HFF-Myc (cell line): ENCODE results near the gene TRIM24.

Source experiments
- DNase-seq: peaks from one replicate; pipeline ENCODE4 v3.0.0-alpha.2; 2011; ENCODE audit warnings: low read depth; ENCODE audit errors: extremely low read depth
- H3K4me3 ChIP-seq: replicated peaks from 2 replicates; pipeline ENCODE4 v1.5.1; 2011; ENCODE audit warnings: low read depth, mild to moderate bottlenecking, control low read depth, low read length
- TF ChIP-seq, protein P1 (sequence below): IDR thresholded peaks from 2 replicates; pipeline ENCODE4 v1.5.1; 2012; ENCODE audit warnings: mild to moderate bottlenecking, low read depth, low read length, control low read depth; ENCODE audit errors: missing control alignments

Gene TRIM24

DNA sequence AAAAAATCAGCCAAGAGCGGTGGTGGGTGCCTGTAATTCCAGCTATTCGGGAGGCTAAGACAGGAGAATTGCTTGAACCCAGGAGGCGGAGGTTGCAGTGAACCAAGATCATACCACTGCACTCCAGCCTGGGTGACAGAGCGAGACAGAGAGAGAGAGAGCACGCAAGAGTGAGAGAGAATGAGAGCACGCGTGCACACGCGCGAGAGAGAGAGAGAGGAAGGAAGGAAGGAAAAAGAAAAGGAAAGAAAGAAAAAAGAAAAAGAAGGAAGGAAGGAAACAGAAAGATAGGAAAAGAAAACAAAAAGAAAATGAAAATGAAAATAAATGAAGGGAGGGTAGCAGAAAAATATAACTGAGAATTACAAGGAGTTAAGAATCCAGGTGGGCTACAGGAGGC is 158.4 kb downstream of the TRIM24 start:
- H3K4me3 ChIP-seq: no peak overlapping the region
- TF ChIP-seq, protein P1, sequence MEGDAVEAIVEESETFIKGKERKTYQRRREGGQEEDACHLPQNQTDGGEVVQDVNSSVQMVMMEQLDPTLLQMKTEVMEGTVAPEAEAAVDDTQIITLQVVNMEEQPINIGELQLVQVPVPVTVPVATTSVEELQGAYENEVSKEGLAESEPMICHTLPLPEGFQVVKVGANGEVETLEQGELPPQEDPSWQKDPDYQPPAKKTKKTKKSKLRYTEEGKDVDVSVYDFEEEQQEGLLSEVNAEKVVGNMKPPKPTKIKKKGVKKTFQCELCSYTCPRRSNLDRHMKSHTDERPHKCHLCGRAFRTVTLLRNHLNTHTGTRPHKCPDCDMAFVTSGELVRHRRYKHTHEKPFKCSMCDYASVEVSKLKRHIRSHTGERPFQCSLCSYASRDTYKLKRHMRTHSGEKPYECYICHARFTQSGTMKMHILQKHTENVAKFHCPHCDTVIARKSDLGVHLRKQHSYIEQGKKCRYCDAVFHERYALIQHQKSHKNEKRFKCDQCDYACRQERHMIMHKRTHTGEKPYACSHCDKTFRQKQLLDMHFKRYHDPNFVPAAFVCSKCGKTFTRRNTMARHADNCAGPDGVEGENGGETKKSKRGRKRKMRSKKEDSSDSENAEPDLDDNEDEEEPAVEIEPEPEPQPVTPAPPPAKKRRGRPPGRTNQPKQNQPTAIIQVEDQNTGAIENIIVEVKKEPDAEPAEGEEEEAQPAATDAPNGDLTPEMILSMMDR: no peak

GRCh38 chr7:138618933-138619332 is 158.9 kb downstream of the TRIM24 start:
- DNase-seq: no peak
- TF ChIP-seq, protein P1: no peak
- no peak overlapping the region for H3K4me3 ChIP-seq

More for the DNA sequence above, 158.4 kb downstream of the TRIM24 start:
- no peak for DNase-seq

DNA sequence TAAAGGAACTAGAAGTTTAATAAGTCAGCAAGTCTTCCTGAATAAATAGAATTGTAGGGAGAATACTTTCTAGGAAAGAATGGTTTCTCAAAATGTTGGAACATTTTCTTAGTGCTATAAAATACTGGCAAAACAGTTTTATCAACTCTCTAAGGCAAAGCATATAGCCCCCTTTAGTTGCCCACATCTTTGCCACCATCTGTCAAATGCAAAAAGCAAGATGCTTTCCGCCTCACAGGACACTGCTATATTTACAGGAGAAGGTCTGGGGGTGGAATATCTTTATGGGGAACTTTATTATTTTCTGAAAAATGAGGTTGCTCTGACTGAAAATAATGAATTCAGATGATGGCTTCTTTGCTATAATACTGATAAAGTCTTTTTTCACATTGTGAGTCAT is 162.8 kb downstream of the TRIM24 start:
- DNase-seq: no peak
- H3K4me3 ChIP-seq: no peak overlapping the region
- TF ChIP-seq, protein P1: no peak

- no peak for DNase-seq
- TF ChIP-seq, protein P1: no peak
- H3K4me3 ChIP-seq: no peak overlapping the region
Observed at GRCh38 chr7:138625084-138625848, 165.2 kb downstream of the TRIM24 start.

GRCh38 chr7:138625849-138626230 is 165.8 kb downstream of the TRIM24 start:
- TF ChIP-seq, protein P1: no peak
- no peak for DNase-seq
- H3K4me3 ChIP-seq: no peak overlapping the region

GRCh38 chr7:138626846-138627245 is 166.8 kb downstream of the TRIM24 start:
- TF ChIP-seq, protein P1: no peak
- H3K4me3 ChIP-seq: no peak overlapping the region
- DNase-seq: no peak

GRCh38 chr7:138627361-138627760 is 167.3 kb downstream of the TRIM24 start:
- H3K4me3 ChIP-seq: no peak overlapping the region
- TF ChIP-seq, protein P1: no peak
- no peak for DNase-seq
